ENCODE data around the gene AKR1C4. TPM values are rescaled to one million over a fixed set of nuclear protein-coding genes. Genes with fewer than 3 reads are reported as not detected.

Gene AKR1C4
- total and polyA plus RNA-seq, 2 of the 8 experiments (the other 6 are each of a cell fraction or from before 2014, with no cell fraction given), result not detected

- TF ChIP-seq HDAC6 (IDR thresholded peaks at IDR 0.05; ENCODE audit: low read depth, low read length) (no peak), EGR1 (IDR thresholded peaks at IDR 0.05; ENCODE audit: borderline replicate concordance, low read depth, low read length) (no peak), BCL11A (IDR thresholded peaks at IDR 0.05; ENCODE audit: low read depth in 2 of 2, low read length in 2 of 2) (no peak), SRF (IDR thresholded peaks at IDR 0.05; ENCODE audit: low read depth, low read length) (no peak), NRF1 (IDR thresholded peaks at IDR 0.05; ENCODE audit: low read depth, low read length) (no peak)
Measured at GRCh38 chr10:5266351-5266750, 69.7 kb downstream of the AKR1C4 start (continued).

Measured in H1 (cell line).